ENCODE results near the gene PAK1.

The PAK1 gene

GRCh38 chr11:77316733-77317342 lies 157.1 kb downstream of the PAK1 start:
- no peak for DNase-seq (ENCODE audit: extremely low spot score)
- ChIA-PET POLR2A (no interaction called here), CTCF (no interaction called here)
- TF ChIP-seq, protein P1, sequence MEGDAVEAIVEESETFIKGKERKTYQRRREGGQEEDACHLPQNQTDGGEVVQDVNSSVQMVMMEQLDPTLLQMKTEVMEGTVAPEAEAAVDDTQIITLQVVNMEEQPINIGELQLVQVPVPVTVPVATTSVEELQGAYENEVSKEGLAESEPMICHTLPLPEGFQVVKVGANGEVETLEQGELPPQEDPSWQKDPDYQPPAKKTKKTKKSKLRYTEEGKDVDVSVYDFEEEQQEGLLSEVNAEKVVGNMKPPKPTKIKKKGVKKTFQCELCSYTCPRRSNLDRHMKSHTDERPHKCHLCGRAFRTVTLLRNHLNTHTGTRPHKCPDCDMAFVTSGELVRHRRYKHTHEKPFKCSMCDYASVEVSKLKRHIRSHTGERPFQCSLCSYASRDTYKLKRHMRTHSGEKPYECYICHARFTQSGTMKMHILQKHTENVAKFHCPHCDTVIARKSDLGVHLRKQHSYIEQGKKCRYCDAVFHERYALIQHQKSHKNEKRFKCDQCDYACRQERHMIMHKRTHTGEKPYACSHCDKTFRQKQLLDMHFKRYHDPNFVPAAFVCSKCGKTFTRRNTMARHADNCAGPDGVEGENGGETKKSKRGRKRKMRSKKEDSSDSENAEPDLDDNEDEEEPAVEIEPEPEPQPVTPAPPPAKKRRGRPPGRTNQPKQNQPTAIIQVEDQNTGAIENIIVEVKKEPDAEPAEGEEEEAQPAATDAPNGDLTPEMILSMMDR (IDR thresholded peaks at IDR 0.05; ENCODE audit: control extremely low read depth, extremely low read depth, low read depth, missing control alignments), result no peak

- ChIA-PET POLR2A (no interaction called here), CTCF (interaction anchor here (1.0 to 1.3 kb wide), 2 partner anchors 10 to 13 kb away, joined by 3 to 4 read pairs; no protein-coding TSS in a partner anchor)
These were observed 161.8 kb downstream of the PAK1 start for GRCh38 chr11:77312107-77312506.

DNA sequence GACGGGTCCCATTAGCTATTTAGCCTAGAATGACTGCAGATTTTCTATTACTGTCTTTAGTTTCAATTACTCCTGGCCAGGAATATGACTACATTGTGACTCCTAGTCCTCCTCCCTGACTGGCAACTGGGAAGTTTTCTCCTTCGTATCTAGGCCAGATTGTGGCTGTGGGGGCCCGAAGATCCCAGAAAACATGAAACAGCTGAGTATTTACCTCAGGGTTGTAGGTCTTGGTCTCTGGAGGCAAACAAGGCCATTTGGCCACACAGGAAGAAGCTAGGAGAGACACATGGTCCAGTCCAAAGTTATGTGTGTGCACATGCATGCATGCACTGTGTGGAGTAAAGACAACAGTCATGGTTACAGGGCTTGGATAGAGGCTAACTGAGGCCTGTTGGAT lies 162.2 kb downstream of the PAK1 start:
- ChIA-PET POLR2A (no interaction called here), CTCF (interaction anchor here (1.0 to 1.3 kb wide), 2 partner anchors 11 to 13 kb away, joined by 3 to 4 read pairs; no protein-coding TSS in a partner anchor)
- TF ChIP-seq, protein P1 (IDR thresholded peaks at IDR 0.05; ENCODE audit: control extremely low read depth, extremely low read depth, low read depth, missing control alignments), result no peak
- no peak for DNase-seq (ENCODE audit: extremely low spot score)

More at GRCh38 chr11:77312107-77312506, 161.8 kb downstream of the PAK1 start:
- TF ChIP-seq, protein P1 (IDR thresholded peaks at IDR 0.05; ENCODE audit: control extremely low read depth, extremely low read depth, low read depth, missing control alignments), result no peak
- DNase-seq (ENCODE audit: extremely low spot score), result no peak

GRCh38 chr11:77310721-77311120 lies 163.2 kb downstream of the PAK1 start:
- TF ChIP-seq, protein P1 (IDR thresholded peaks at IDR 0.05; ENCODE audit: control extremely low read depth, extremely low read depth, low read depth, missing control alignments), result no peak
- DNase-seq (ENCODE audit: extremely low spot score), result no peak
- CTCF ChIA-PET, result no interaction called here
- POLR2A ChIA-PET, result no interaction called here

DNA sequence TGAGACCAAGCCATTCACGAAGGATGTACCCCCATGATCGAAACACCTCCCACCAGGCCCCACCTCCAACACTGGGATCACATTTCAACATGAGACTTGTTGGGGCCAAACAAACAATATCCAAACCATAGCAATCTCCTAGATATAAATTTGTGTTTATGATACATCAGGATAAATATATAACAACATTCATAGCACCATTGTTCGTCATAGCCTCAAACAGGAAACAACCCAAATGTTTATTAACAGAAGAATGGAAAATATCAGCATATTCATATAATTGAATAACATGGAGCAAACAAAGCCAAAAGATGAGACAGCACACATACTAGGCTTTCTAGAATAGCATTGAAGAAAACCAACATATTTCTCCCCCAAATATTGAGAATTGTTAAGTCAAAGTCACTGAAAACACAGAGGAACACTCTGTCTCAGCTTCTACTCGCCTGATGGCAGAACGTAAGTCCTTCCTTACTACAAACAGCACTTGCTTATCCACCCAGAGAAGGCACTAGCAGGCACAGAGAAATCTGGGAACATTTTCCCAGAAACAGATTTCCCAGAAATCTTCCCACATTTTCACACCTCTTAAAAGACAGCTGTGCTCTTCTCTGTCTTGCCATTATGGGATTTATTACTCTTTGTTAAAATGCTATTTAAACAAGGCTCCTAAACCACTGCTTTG lies 164.4 kb downstream of the PAK1 start:
- TF ChIP-seq, protein P1 (IDR thresholded peaks at IDR 0.05; ENCODE audit: control extremely low read depth, extremely low read depth, low read depth, missing control alignments), result no peak
- ChIA-PET CTCF (no interaction called here), POLR2A (no interaction called here)
- no peak for DNase-seq (ENCODE audit: extremely low spot score)

GRCh38 chr11:77308838-77309237 lies 165.1 kb downstream of the PAK1 start:
- CTCF ChIA-PET, result interaction anchor here (0.7 kb wide), 1 partner anchor 12 kb away, joined by 4 read pairs; no protein-coding TSS in a partner anchor
- DNase-seq (ENCODE audit: extremely low spot score), result no peak
- POLR2A ChIA-PET, result no interaction called here
- TF ChIP-seq, protein P1 (IDR thresholded peaks at IDR 0.05; ENCODE audit: control extremely low read depth, extremely low read depth, low read depth, missing control alignments), result no peak
